ENCODE results near the gene PRSS57.
"Not testable (repeated sequence)": the region's sequence is repeated elsewhere in the genome, so short reads cannot be mapped to it uniquely, and the experiment has no call there.

PRSS57 gene

DNA sequence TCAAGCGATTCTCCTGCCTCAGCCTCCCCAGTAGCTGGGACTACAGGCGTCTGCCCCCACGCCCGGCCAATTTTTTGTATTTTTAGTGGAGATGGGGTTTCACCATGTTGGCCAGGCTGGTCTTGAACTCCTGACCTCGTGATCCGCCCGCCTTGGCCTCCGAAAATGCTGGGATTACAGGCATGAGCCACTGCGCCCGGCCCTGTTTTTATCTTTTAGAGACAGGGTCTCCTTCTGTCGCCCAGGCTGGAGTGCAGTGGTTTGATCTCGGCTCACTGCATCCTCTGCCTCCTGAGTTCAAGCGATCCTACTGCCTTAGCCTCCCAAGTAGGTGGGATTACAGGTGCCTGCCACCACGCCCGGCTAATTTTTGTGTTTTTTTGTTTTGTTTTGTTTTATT lies 3.3 kb upstream of the PRSS57 start:
- not testable (repeated sequence) for DNase-seq

DNA sequence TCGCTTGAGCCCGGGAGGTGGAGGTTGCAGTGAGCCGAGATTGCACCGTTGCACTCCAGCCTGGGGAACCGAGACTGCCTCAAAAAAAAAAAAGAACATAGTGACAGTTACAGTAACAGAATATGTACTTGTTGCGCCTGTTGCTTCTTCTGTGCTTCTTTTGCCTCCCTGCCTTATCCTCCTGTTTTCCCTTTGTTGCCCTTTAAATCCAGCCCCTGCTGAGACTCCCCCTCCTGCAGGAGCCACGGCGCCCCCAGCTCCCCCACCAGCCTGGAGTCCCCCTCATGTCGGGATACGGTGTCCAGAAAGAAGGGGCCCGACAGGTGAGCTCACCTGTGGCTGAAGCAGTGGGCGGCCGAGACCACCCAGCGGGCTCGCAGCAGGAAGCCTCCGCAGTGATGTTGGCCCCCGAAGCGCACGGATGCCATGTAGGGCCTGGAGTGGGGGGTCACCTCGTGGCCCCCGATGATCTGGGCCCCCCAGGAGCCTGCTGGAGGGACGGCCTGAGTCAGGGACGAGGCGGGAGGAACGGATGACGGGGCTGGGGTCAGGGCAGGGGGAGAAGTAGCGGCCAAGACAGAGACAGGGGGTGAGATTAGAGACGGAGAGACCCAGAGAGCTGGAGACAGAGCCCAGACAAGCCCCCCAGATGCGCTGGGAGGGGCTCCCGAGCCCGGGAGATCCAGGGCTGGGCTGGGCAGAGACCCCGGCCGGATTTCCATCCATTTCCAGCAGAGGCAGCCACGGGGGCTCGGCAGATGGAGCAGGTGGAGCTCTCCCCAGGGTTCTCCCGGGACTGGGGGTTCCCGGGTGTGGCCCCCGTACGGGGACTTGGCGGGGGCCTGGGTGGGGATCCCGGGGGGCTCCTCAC lies 536 bp downstream of the PRSS57 start:
- DNase-seq, result no peak

DNA sequence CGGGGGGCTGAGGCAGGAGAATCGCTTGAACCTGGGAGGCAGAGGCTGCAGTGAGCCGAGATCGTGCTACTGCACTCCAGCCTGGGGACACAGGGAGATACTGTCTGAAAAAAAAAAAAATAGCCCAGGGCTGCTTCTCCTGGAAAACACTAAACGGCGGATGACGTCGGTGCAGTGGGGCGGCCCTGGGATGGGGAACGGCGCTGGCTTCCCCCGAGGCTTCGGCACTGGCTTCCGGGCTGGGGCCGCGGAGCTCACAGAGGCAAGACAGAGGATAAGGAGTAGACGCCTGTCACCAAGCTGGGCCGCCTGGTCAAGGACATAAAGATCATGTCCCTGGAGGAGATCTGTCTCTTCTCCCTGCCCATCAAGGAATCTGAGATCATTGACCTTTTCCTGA lies 5.0 kb downstream of the PRSS57 start:
- DNase-seq, result no peak

DNA sequence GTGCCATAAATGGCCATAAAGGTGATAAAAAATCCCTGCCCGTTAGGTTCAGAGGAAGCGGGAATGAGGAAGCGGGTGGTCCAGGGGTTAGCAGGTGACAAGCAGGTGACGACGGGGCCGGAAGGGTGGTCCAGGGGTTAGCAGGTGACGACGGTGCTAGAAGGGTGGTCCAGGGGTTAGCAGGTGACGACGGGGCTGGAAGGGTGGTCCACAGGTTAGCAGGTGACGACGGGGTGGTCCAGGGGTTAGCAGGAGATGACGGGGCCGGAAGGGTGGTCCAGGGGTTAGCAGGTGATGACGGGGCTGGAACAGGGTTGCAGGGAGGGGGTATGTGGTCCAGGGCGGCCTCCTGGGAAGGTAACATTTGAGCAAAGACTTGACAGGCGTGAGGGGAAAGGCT lies 6.3 kb downstream of the PRSS57 start:
- no peak for DNase-seq

DNA sequence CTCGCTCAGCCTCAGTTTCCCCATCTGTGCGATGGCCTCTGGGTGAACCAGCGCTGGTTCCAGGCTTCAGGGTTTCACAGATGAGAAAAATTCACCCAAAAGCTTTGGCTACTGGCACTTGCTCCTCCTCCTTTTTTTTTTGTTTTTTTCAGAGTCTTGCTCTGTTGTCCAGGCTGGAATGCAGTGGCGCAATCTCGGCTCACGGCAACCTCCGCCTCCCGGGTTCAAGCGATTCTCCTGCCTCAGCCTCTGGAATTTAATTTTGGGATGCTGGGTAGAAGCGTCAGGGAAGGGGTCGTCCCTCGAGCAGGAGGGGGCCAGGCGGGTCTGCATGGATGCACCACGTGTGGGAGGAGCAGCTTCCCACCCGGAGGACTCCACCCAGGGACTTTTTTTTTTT lies 7.0 kb downstream of the PRSS57 start:
- no peak for DNase-seq

DNA sequence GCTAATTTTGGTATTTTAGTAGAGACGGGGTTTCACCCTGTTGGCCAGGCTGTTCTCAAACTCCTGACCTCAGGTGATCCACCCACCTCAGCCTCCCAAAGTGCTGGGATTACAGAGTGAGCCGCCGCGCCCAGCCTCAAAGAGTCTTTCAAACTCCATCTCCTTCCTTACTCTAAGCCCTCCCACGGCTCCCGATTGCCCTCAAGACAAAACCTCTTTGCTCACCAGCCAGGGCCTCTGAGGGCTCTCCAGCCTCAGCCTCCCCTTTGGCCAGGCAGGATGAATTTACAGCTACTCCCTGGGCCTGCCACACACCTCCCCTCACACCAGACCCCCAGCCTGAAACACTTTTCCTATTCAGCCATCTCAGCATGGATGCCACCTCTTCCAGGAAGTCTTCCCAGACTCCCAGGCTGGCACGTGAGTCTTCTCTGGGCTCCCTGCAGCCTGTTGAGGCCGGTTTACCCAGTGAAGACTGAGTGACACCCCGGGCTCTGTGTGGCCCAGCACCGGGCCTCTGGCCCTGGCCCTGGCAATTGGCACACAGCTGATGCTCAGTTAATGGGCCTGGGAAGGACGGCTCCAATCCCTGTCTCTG lies 7.6 kb downstream of the PRSS57 start:
- DNase-seq, result no peak

DNA sequence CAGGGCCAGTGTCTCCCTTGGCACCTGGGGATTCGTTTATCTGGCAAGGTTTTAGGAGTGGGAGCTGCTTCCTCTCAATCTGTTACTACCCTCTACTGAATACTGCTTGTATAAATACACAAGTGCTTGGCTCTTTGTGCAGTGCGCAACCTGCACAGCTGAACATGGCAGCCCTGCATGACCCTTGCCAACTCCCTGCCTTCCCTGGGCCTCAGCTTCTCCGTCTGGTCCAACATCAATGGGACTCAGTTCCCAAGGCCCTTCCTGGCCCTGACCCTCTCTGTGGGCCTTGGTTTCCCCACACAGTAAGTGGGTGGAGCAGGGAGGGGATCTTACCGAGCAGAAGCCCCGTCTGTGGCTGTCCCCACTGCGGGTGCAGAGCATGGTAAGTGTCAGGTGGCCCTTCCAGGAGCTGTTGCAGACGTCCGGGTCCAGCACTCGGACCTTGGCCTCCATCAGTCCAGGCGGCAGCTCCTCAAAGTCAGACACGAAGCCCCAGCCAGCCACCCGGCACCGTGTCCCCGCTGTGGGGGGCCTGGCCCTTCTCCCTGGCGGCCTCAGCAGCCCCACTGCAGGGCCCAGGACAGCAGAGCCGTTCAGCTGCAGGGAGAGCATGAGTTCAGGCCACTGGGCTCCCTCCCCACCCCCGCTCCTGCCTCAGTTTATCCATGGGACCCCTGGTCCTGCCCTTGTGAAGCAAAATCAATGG lies 8.5 kb downstream of the PRSS57 start:
- no peak for DNase-seq

DNA sequence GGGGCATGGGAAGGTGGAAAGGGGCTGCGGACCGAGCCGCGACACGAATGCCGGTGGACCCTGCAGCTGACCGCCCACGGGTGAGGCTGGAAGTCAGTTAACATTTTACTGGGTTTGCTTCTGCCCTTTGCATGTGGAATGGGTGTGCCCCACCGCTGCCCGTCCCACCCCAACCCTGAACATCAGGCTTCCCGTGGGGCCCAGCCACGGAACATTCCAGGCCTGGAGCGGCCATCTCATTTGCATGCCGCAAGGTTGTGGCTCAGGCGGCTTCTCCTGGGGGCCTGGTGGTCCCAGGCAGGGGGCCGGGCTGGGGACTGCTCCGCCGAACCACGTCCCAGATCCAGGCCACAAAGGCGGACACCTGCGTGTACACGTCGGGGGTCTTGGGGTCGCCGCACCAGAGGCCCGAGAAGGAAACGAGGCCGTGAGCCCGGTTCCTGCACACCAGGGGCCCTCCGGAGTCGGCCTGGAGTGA lies 9.8 kb downstream of the PRSS57 start:
- no peak for DNase-seq

DNA sequence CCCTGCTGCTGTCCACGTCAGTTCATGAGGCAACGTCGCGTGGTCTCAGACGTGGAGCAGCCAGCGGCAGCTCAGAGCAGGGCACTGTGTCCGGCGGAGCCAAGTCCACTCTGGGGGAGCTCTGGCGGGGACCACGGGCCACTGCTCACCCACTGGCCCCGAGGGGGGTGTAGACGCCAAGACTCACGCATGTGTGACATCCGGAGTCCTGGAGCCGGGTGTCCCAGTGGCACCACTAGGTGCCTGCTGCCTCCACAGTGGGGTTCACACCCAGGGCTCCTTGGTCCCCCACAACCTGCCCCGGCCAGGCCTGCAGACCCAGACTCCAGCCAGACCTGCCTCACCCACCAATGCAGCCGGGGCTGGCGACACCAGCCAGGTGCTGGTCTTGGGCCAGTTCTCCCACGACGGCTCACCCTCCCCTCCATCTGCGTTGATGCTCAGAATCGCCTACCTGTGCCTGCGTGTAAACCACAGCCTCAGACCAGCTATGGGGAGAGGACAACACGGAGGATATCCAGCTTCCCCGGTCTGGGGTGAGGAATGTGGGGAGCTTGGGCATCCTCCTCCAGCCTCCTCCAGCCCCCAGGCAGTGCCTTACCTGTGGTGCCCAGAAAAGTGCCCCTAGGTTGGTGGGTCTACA lies 12.5 kb downstream of the PRSS57 start:
- DNase-seq, result no peak

DNA sequence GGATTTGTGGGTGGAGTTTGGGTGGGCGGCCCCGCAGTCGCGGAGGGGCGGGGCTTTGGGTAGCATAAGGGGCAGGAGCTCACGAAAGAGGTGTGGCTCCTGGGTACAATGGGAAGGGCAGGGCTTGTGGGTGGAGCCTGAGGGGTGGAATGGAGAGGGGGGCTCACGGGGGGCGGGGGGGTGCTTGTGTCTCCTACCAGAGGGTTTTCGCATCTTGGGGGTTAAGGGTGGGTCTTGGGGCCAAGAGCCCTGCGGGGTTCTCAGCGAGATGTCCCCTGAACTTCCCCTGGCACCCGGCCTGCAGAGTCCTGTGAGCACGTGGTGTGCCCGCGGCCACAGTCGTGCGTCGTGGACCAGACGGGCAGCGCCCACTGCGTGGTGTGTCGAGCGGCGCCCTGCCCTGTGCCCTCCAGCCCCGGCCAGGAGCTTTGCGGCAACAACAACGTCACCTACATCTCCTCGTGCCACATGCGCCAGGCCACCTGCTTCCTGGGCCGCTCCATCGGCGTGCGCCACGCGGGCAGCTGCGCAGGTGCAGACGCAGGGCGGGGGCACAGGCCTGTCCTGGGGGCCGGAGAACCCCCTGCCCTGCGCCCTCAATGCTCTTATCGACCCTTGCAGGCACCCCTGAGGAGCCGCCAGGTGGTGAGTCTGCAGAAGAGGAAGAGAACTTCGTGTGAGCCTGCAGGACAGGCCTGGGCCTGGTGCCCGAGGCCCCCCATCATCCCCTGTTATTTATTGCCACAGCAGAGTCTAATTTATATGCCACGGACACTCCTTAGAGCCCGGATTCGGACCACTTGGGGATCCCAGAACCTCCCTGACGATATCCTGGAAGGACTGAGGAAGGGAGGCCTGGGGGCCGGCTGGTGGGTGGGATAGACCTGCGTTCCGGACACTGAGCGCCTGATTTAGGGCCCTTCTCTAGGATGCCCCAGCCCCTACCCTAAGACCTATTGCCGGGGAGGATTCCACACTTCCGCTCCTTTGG lies 13.9 kb downstream of the PRSS57 start:
- peak in 7 of 56 donors; percentile 31 to 94 (median 84) for DNase-seq

DNA sequence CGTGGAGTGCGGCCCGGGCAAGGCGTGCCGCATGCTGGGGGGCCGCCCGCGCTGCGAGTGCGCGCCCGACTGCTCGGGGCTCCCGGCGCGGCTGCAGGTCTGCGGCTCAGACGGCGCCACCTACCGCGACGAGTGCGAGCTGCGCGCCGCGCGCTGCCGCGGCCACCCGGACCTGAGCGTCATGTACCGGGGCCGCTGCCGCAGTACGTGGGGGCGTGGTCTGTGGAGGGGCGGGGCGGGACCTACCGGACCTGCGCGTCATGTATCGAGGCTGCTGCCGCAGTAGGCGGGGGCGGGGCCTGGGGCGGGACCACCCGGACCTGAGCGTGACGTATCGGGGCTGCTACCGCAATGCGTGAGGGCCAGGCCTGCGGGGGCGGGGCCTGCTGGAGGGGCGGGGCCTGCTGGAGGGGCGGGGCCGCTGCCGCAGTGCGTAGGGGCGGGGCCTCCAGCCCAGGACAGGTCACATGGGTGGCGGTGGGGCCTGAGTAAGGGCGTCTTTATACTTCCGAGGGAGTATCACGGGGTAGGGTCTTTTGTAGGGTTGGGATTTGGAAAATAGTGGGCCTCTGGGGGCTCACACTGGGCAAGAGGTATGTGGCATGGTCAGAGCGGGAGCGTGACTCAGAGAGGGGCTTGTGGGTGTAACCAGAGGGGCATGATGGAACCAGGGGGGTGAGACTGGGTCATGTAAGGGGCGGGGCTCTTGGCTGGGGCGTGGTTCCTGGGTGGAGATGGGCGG lies 14.8 kb downstream of the PRSS57 start:
- peak; percentile 63 to 100 (median 98) for DNase-seq

DNA sequence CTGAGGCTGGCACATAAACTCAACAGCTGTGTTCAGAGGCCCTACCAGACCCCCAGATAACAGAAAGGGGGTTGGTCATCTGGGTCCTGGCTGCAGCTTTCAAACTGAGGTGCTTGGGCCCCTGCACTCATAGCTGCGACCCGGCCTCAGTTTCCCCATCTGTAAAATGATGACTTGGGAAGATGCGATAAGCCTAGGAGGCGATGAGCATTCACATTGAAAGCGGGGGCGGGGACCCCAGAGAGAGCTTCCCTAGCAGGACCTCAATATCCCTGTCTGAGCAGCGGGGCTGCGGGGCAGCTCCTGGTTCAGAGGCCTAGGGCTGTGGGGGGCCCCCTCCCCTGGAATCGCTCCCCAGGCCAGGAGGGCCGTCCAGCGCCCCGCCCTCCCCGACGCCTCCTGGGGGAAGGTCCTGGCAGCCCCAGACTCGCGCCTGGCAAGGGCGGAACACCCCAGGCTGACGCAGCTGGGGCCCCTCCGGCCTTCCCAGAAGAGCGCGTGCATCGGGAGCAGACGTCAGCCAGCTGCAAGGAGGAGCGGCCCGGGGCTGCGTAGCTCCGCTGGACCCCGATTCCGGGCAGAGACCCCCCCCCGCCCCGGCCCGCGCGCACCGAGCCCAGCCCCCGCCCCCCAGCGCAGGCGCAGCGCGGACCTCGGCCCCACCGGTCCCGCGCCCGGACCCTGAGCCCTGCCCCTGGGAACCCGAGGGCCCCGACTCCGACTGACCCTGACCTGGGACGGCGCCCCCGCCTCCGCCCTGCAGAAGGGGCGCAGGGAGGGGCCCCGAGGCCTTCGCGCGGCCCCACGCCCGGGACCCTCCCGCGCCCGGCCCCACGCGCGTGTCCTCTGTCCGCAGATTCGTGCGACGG lies 15.6 kb downstream of the PRSS57 start:
- peak in 33 of 56 donors; percentile 22 to 71 (median 47) for DNase-seq

DNA sequence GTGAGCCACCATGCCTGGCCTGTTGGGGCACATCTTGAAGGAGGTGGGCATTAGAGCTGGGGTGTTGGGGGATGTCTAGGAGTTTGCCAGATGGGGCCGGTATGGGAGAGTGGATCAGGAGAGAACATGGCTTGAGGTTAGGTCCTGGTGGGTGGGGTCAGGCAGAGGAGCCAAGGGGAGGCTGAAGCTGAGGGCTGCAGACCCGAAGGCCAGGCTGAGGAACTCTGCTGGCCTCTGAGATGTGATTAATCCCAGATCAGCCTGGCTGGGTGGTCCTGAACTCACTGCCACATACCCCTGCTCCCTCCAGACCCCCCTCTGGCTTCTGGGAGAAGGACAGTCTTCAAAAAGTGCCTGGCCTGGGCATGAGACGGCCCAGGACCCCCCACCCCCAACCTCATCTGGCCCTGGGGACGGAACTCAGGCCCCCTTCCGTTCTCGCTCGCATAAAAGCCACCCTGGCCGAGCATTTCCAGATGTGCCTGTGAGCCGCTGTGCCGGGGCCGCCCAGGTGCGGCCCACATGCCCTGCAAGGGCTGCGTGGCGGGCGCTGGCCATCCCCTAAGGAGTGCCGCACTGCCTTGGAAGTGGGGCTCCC lies 16.4 kb downstream of the PRSS57 start:
- no peak for DNase-seq

DNA sequence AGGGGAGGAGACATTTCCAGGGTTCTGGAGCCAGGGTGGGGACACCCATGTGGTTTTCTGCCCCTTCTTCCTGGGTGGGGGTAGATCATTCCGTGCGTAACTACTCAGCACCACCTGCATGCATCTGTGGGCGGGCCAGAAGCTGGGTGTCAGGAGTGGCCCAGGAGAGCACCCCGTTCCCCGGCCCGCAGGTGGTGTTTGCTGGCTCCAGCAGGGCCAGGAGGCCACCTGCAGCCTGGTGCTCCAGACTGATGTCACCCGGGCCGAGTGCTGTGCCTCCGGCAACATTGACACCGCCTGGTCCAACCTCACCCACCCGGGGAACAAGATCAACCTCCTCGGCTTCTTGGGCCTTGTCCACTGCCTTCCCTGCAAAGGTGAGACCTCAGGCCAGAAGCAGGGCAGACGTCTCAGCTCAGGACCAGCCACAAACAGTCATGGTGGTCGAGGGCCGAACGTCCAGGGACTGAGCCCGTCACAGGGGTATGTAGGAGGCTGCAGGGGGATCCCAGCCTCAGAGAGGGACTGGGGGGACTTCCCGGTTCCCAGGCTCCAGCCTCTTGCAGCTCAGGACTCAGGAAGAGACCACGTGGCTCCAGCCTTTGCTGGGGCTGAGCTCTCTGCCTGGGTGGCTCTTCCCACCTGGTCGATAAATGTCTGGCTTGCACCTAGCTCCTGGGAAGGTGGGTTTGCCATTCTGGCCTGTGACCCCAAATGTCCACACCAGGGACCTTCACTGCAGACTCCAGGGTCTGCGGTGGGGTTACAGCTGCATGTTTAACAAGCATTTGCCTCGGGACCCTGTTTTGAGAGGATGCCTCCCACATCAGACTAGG lies 17.4 kb downstream of the PRSS57 start:
- peak in 1 of 56 donors; percentile 43 for DNase-seq

DNA sequence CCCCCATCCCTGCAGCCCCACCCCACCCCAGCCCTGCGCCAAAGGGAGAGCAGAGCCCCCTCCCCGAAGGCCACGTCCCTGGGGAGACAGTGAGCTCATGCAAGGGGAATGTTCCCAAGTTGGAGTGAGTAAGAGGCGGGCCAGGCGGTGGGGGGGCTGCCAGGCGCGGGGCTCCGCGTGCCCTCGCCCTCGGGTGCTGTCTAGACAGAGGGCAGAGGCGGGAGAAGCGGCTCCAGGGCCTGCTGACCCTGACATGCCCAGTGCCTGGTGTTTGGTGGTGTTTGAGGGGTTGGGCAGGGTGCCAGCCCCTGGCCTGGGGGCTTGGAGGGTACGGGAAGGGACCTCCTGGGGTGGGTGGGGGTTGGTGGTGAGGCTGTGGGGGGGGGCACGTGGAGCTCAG lies 18.1 kb downstream of the PRSS57 start:
- DNase-seq, result peak in 3 of 56 donors; percentile 10 to 43 (median 39)

DNA sequence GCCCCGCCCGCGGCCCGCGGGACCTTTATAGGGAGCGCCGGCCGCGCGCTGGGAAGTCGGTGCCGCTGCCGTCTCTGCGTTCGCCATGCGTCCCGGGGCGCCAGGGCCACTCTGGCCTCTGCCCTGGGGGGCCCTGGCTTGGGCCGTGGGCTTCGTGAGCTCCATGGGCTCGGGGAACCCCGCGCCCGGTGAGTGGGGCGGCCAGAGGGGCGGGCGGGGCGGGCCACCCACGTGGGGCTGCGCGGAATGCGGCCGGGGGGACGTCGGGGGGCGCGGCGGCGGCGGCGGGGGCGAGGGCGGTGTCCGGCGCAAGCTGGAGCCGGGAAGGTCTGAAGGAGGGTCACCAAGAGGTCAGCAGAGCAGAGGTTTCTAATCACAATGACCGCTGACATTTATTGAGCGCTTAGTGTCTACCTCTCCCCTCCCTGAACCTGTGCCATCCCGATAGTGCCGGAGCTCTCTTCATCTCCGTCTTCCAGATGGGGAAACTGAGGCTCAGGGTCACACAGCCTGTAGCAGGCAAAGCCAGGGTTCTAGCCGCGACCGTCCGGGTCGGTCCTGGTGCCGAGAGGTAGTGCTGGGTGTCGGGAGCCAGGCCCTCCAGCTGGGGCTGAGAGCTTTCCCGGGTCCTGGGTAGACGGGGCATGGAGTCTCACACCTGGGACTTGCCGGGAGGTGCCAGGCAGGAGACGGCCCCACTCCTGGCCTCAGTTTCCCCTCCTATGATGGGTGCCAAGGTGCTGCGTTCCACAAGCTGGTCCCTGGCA lies 18.7 kb downstream of the PRSS57 start, which contains the start of gene FSTL3:
Gene FSTL3, plus strand, starts transcription at position 54 of the 767 bp plus-strand sequence. Its CDS starts 32 bp downstream, at position 86.
- DNase-seq, result peak in 1 of 56 donors; percentile 25
